ENCODE data around the gene TNFRSF21. TPM values are rescaled to one million over a fixed set of nuclear protein-coding genes. Genes with fewer than 3 reads are reported as not detected.

The TNFRSF21 gene
- total RNA-seq, 2 donors from 2014 or later = 0.07 to 0.31 TPM

GRCh38 chr6:47197682-47198640 is 111.7 kb downstream of the TNFRSF21 start:
- Mint-ChIP-seq H3K4me1 (ENCODE audit: low read depth in 2 of 2) (no peaks in the 10 kb centered on the region), H3K27me3 (no peaks in the 10 kb centered on the region), H3K4me3 (no peak overlapping the region), H3K36me3 (no peaks in the 10 kb centered on the region), H3K9me3 (peaks cover 5% of the 10 kb centered on the region), H3K27ac (no peak overlapping the region)
- ATAC-seq = no peak
- DNase-seq (ENCODE audit: low spot score) = no peak

DNA sequence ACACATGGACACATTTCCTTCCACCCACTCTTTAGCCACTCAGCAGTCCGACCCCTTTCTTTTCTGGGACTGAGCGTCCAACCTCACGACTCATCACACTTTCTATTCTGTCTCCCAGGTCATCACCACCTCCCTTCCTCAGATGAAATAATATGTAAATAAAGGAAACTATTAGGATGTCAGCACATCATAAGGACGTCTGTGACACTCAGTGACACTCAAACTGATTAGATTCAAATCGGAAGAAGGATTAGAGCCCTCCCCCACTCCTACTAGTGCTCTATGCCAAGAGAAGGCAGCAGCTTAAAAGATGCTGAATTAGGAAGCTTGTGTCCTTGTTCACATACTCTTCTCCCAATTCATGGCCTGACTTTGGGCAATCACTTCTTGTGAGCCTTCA is 113.6 kb downstream of the TNFRSF21 start:
- H3K4me1 Mint-ChIP-seq (ENCODE audit: low read depth in 2 of 2) = no peaks in the 10 kb centered on the region
- H3K4me3 Mint-ChIP-seq = no peak overlapping the region
- no peak for DNase-seq (ENCODE audit: low spot score)
- no peak for ATAC-seq
- H3K9me3 Mint-ChIP-seq = peaks cover 5% of the 10 kb centered on the region
- H3K27ac Mint-ChIP-seq = no peak overlapping the region
- H3K36me3 Mint-ChIP-seq = no peaks in the 10 kb centered on the region
- no peaks in the 10 kb centered on the region for H3K27me3 Mint-ChIP-seq

DNA sequence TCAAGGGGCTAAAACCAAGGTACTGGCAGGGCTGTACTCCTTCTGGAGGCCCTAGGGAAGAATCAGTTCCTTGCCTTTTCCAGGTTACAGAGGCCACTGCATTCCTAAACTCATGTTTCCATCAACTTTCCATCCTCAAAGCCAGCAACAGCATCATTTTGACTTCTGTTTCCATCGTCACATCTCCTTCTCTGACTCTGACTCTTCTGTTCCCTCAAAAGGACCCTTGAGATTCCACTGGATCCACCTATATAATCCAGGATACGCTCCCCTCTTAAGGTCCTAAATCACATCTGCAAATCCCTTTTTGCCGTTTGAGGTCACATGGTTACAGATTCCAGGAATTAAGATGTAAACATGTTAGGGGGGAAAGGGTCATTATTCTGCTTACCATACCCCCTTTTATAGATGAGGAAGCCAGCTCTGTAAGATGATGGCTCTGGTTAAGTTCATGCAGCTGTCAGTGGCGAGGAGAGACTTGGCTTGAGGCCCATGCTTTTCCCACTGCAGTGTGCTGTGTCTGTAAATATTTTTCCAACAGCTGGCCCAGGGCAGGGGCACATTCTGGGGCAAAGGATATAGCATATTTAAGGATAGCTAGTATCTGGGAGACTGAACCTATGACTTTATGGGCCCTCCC is 114.6 kb downstream of the TNFRSF21 start:
- no peak for DNase-seq (ENCODE audit: low spot score)
- H3K9me3 Mint-ChIP-seq = no peaks in the 10 kb centered on the region
- no peak for ATAC-seq
- H3K4me1 Mint-ChIP-seq (ENCODE audit: low read depth in 2 of 2) = no peaks in the 10 kb centered on the region
- no peaks in the 10 kb centered on the region for H3K27me3 Mint-ChIP-seq
- no peaks in the 10 kb centered on the region for H3K36me3 Mint-ChIP-seq
- H3K4me3 Mint-ChIP-seq = no peak overlapping the region
- no peak overlapping the region for H3K27ac Mint-ChIP-seq

DNA sequence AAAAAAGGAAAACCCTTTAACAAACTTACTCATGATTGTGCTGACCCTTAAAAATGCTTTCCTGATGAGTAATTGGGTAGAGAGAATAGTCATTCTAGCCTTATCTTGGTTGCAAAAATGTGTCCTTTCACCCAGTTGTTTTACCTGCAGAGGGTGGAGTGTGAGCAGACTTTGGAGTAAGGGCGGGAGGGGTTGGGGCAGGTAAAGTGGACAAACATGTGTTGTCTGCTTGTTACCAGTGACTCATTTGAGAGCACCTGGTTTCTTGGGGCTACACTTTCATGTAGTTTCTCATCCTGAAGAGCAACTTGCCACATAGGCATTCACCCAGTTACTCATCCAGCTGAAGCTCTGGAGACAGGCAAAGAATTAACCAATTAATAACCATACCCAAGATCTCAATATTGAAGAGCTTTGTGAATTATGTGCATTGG is 121.1 kb downstream of the TNFRSF21 start:
- Mint-ChIP-seq H3K4me3 (no peak overlapping the region), H3K27ac (no peak overlapping the region), H3K4me1 (ENCODE audit: low read depth in 2 of 2) (no peaks in the 10 kb centered on the region), H3K27me3 (peaks cover 7 to 30% of the 10 kb centered on the region in 2 donors), H3K9me3 (no peaks in the 10 kb centered on the region), H3K36me3 (no peaks in the 10 kb centered on the region)
- DNase-seq (ENCODE audit: low spot score) = no peak
- ATAC-seq = no peak

DNA sequence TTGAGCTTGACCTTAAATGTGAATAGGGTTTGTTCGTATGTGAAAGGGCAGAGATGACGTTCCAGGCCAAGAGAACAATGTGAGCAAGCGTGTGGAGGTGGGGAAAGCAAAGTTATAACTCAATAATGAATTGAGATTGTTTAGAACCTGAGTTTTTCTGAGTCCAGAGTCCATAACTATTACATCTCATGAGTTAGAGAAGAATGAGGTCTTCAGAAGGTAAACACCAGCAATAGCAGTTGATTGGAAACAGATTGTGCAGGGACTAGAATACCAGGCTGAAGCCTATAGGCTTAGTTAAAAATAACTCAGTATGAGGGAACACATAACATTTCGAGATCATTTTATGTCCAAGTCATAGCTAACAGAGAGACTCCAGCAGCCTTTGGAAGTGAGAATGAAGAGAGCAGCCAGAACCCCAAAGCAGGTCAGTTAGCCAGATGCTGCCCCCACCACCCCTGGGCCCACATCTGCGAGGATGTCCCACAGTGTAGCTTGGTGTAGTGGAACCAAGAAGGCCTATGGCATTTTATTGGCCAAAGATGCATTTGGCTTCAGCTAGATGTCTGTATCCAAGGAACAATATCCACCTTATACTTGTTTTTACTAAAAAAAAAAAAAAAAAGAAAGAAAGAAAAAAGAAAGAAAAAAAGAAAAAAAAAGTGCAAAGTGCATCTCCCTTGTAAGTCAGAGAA is 121.7 kb downstream of the TNFRSF21 start:
- no peaks in the 10 kb centered on the region for H3K4me1 Mint-ChIP-seq (ENCODE audit: low read depth in 2 of 2)
- H3K36me3 Mint-ChIP-seq = no peaks in the 10 kb centered on the region
- peaks cover 7 to 36% of the 10 kb centered on the region in 2 donors for H3K27me3 Mint-ChIP-seq
- H3K27ac Mint-ChIP-seq = no peak overlapping the region
- no peak overlapping the region for H3K4me3 Mint-ChIP-seq
- ATAC-seq (no peak), DNase-seq (ENCODE audit: low spot score) (no peak)
- no peaks in the 10 kb centered on the region for H3K9me3 Mint-ChIP-seq

GRCh38 chr6:47187113-47187512 is 122.6 kb downstream of the TNFRSF21 start:
- H3K27ac Mint-ChIP-seq = no peak overlapping the region
- ATAC-seq = no peak
- no peaks in the 10 kb centered on the region for H3K4me1 Mint-ChIP-seq (ENCODE audit: low read depth in 2 of 2)
- H3K27me3 Mint-ChIP-seq = peaks cover 7 to 36% of the 10 kb centered on the region in 2 donors
- no peak overlapping the region for H3K4me3 Mint-ChIP-seq
- no peaks in the 10 kb centered on the region for H3K9me3 Mint-ChIP-seq
- no peak for DNase-seq (ENCODE audit: low spot score)
- no peaks in the 10 kb centered on the region for H3K36me3 Mint-ChIP-seq

DNA sequence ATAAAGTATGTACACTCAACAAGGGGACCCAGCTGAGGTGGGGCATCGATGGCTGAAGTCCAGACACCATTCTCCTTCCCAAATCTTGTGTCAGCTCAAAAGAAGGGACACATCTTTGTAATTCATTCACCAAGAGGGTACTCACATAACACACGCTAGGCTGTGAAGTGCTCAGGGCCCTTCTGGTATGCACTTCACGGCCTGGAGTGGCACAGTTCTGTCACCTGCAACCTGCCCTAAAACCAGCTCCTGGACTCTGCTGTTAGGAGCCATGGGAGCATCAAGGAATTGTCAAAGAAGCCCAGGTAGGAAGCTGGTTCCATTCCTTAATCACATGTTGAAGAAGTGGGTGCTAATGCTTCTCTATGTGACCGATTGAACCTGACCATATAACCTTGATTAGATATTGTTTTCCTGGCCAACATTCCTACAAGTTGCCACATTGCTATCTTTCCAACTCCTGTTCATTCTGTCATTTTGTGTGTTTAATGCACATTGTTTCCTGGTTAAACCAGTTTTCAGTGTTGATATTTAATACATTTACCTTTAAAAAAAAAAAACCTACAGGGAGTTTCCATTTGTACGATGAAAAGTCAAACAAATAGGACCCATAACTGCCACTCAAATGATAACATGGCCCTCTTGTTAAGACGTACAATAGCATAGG is 127.3 kb downstream of the TNFRSF21 start:
- H3K27me3 Mint-ChIP-seq = peaks cover 4 to 24% of the 10 kb centered on the region in 2 donors
- H3K27ac Mint-ChIP-seq = no peak overlapping the region
- H3K4me3 Mint-ChIP-seq = no peak overlapping the region
- ATAC-seq = no peak
- no peaks in the 10 kb centered on the region for H3K9me3 Mint-ChIP-seq
- no peak for DNase-seq (ENCODE audit: low spot score)
- H3K36me3 Mint-ChIP-seq = no peaks in the 10 kb centered on the region
- H3K4me1 Mint-ChIP-seq (ENCODE audit: low read depth in 2 of 2) = no peaks in the 10 kb centered on the region

DNA sequence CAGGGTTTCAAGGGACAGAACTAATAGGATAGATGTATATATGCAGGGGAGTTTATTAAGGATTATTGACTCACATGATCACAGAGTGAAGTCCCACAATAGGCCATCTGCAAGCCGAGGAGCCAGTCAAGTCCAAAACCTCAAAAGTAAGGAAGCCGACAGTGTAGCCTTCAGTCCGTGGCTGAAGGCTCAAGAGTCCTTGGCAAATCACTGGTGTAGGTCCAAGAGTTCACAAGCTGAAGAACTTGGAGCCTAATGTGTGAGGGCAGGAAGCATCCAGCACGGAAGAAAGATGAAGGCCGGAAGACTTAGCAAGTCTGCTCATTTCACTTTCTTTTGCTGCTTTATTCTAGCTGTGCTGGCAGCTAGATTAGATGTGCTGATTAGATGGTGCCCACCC is 128.0 kb downstream of the TNFRSF21 start:
- Mint-ChIP-seq H3K27me3 (peaks cover 4 to 20% of the 10 kb centered on the region in 2 donors), H3K36me3 (no peaks in the 10 kb centered on the region), H3K4me1 (ENCODE audit: low read depth in 2 of 2) (no peaks in the 10 kb centered on the region), H3K4me3 (no peak overlapping the region), H3K27ac (no peak overlapping the region), H3K9me3 (no peaks in the 10 kb centered on the region)
- ATAC-seq = no peak
- no peak for DNase-seq (ENCODE audit: low spot score)

Other genes starting within 250 kb of the TNFRSF21 start
- gene CD2AP, start 167.9 kb upstream of the TNFRSF21 start, total RNA-seq = 10 to 100 TPM; 18.9 to 29.6 TPM